Hepatocyte (in vitro differentiated cells): ENCODE results near the gene CNOT6. TPM values are rescaled to one million over a fixed set of nuclear protein-coding genes. Genes with fewer than 3 reads are reported as not detected.
"Not testable (repeated sequence)": the region's sequence is repeated elsewhere in the genome, so short reads cannot be mapped to it uniquely, and the experiment has no call there.

Experiments used
- DNase-seq: peaks from one replicate; pipeline ENCODE4 v3.0.0-alpha.2; 2016; ENCODE audit warnings: low spot score
- H2AFZ ChIP-seq: fragments of 200-600 bp; sonication (generic); 2 replicates; pipeline ENCODE4 v1.6.0; 2016; ENCODE audit warnings: antibody characterized with exemption, mild to moderate bottlenecking
- H3K27ac ChIP-seq: fragments of 200-600 bp; sonication (generic); 2 replicates; pipeline ENCODE4 v1.5.1; 2016; ENCODE audit warnings: mild to moderate bottlenecking
- H3K27me3 ChIP-seq: fragments of 200-600 bp; sonication (generic); 2 replicates; pipeline ENCODE4 v1.6.1; 2016
- H3K36me3 ChIP-seq: fragments of 200-600 bp; sonication (generic); replicated peaks from 2 replicates; pipeline ENCODE4 v1.5.1; 2016; ENCODE audit warnings: low read depth; ENCODE audit not compliant: insufficient read depth
- H3K4me1 ChIP-seq: fragments of 200-600 bp; sonication (generic); 2 replicates; pipeline ENCODE4 v1.5.1; 2016; ENCODE audit warnings: mild to moderate bottlenecking, moderate library complexity; ENCODE audit not compliant: insufficient read depth
- H3K4me2 ChIP-seq: fragments of 200-600 bp; sonication (generic); 2 replicates; pipeline ENCODE4 v1.6.0; 2016
- H3K4me3 ChIP-seq: fragments of 200-600 bp; sonication (generic); 2 replicates; pipeline ENCODE4 v1.5.1; 2016; ENCODE audit warnings: mild to moderate bottlenecking
- H3K79me2 ChIP-seq: fragments of 200-600 bp; sonication (generic); 2 replicates; pipeline ENCODE4 v1.6.0; 2017; ENCODE audit warnings: mild to moderate bottlenecking
- H3K9me2 ChIP-seq: fragments of 200-600 bp; sonication (generic); replicated peaks from 2 replicates; pipeline ENCODE4 v1.6.0; 2017; ENCODE audit warnings: mild to moderate bottlenecking; ENCODE audit not compliant: insufficient read depth
- H3K9me3 ChIP-seq: fragments of 200-600 bp; sonication (generic); 2 replicates; pipeline ENCODE4 v1.5.1; 2016; ENCODE audit warnings: low read depth, mild to moderate bottlenecking
- H4K20me1 ChIP-seq: fragments of 200-600 bp; sonication (generic); 2 replicates; pipeline ENCODE4 v1.6.0; 2016; ENCODE audit warnings: mild to moderate bottlenecking; ENCODE audit not compliant: insufficient read depth, poor library complexity, severe bottlenecking
- EZH2 ChIP-seq: fragments of 200-600 bp; sonication (generic); IDR thresholded peaks from 2 replicates; pipeline ENCODE4 v1.6.1; 2016; ENCODE audit warnings: antibody characterized with exemption, mild to moderate bottlenecking, borderline replicate concordance
- EZH2phosphoT487 ChIP-seq: fragments of 200-600 bp; sonication (generic); IDR thresholded peaks from one replicate; pipeline ENCODE4 v1.6.1; 2018; ENCODE audit warnings: antibody characterized with exemption, mild to moderate bottlenecking, low read depth, moderate library complexity; ENCODE audit not compliant: unreplicated experiment, severe bottlenecking
- WGBS: methylation state at CpG from one replicate; pipeline ENCODE4 v1.1.6; 2016; ENCODE audit warnings: low lambda C conversion rate; ENCODE audit errors: missing lambda C conversion rate; 5-methylcytosine and 5-hydroxymethylcytosine counted together
- polyA plus RNA-seq: library from polyadenylated mRNA; unstranded; fragments of >200 nt; fragmentation: Nextera tagmentation; extraction: Ambion mirVana; gene quantifications from 2 replicates; pipeline ENCODE4 v1.2.1, GENCODE V29; 2016
- total RNA-seq: library from RNA; depleted of rRNA; stranded (reverse); fragments of >200 nt; gene quantifications from 2 replicates; pipeline ENCODE4 v1.2.3, GENCODE V29; 2014
- TF ChIP-seq, protein P1 (sequence below): fragments of 200-600 bp; sonication (generic); IDR thresholded peaks from 2 replicates; pipeline ENCODE4 v1.5.1; 2016; ENCODE audit warnings: antibody characterized with exemption, mild to moderate bottlenecking; ENCODE audit not compliant: poor library complexity

The CNOT6 gene
- total and polyA plus RNA-seq, 2 experiments from 2014 or later = 12.0 to 24.1 TPM

DNA sequence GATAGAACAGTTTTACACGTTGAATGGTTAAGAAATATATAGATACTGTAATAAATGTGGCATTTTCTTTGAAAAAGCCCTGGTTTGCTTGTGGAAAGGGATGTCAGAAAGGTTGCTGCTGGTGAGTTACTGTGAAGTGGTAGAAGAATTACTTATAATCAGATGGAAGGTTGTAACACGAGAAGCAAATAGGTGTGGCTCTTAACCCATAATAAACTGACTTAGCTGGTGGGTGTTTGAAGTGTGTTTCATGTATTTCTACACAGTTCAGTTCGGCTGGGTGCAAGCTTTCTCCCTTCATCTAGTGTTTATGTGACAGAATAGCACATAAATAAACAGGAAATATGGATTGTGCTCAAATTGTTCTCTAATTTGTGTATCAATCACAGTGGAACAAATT lies 5.5 kb downstream of the CNOT6 start:
- Histone ChIP-seq H3K36me3 (no peaks in the 10 kb centered on the region), H3K9me2 (no peaks in the 10 kb centered on the region), H2AFZ (no peak overlapping the region), H3K4me1 (peaks cover 19% of the 10 kb centered on the region), H3K4me2 (peak overlapping the region; percentile 21), H3K9me3 (no peaks in the 10 kb centered on the region), H3K27ac (no peak overlapping the region), H3K79me2 (peaks cover 99% of the 10 kb centered on the region), H3K27me3 (no peaks in the 10 kb centered on the region), H3K4me3 (no peak overlapping the region), H4K20me1 (peaks cover 97% of the 10 kb centered on the region)
- 58% methylated on average over 3 of the region's 3 CpGs for WGBS
- TF ChIP-seq EZH2 = no peak
- TF ChIP-seq, protein P1, sequence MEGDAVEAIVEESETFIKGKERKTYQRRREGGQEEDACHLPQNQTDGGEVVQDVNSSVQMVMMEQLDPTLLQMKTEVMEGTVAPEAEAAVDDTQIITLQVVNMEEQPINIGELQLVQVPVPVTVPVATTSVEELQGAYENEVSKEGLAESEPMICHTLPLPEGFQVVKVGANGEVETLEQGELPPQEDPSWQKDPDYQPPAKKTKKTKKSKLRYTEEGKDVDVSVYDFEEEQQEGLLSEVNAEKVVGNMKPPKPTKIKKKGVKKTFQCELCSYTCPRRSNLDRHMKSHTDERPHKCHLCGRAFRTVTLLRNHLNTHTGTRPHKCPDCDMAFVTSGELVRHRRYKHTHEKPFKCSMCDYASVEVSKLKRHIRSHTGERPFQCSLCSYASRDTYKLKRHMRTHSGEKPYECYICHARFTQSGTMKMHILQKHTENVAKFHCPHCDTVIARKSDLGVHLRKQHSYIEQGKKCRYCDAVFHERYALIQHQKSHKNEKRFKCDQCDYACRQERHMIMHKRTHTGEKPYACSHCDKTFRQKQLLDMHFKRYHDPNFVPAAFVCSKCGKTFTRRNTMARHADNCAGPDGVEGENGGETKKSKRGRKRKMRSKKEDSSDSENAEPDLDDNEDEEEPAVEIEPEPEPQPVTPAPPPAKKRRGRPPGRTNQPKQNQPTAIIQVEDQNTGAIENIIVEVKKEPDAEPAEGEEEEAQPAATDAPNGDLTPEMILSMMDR = no peak
- DNase-seq = peak; percentile 17

DNA sequence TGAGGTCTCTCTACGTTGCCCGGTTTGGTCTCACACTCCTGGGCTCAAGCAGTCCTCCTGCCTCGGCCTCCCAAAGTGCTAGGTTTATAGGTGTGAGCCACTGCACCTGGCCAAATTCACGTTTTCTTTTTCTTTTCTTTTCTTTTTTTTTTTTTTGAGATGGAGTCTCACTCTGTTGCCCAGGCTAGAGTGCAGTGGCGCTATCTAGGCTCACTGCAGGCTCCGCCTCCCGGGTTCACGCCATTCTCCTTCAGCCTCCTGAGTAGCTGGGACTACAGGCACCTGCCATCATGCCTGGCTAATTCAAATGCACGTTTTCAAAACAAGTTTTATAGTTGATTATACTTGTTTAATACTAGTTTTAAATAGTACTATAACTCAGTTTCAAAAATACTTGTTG lies 6.1 kb downstream of the CNOT6 start:
- 96% methylated on average over 9 of the region's 9 CpGs for WGBS
- H3K9me2 ChIP-seq, H3K4me3 ChIP-seq, DNase-seq, H3K36me3 ChIP-seq, H3K27me3 ChIP-seq, H3K9me3 ChIP-seq, H2AFZ ChIP-seq, H3K27ac ChIP-seq: not testable (repeated sequence)
- peak overlapping the region; percentile 19 for H3K4me2 ChIP-seq
- peaks cover 91% of the 10 kb centered on the region for H4K20me1 ChIP-seq
- peaks cover 100% of the 10 kb centered on the region for H3K79me2 ChIP-seq
- peaks cover 19% of the 10 kb centered on the region for H3K4me1 ChIP-seq

DNA sequence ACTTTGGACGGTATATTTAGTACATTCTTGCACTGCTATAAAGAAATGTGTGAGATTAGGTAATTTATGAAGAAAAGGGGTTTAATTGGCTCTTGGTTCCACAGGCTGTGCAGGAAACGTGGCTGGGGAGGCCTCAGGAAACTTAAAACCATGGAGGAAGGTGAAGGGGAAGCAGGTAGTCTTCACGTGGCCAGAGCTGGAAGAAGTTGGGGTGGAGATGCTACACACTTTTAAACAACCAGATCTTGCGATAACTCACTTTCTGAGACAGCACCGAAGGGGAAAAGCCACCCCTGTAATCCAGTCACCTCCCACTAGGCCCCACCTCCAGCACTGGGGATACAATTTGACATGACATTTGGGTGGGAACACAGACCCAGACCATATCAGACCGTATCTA lies 13.5 kb downstream of the CNOT6 start:
- H3K9me3 ChIP-seq = no peaks in the 10 kb centered on the region
- TF ChIP-seq EZH2 = no peak
- peaks cover 100% of the 10 kb centered on the region for H3K79me2 ChIP-seq
- H3K36me3 ChIP-seq = no peaks in the 10 kb centered on the region
- peaks cover 84% of the 10 kb centered on the region for H4K20me1 ChIP-seq
- no peak overlapping the region for H2AFZ ChIP-seq
- H3K4me2 ChIP-seq = no peak overlapping the region
- H3K27me3 ChIP-seq = no peaks in the 10 kb centered on the region
- H3K27ac ChIP-seq = no peak overlapping the region
- H3K9me2 ChIP-seq = no peaks in the 10 kb centered on the region
- no peak for DNase-seq
- H3K4me3 ChIP-seq = no peak overlapping the region
- H3K4me1 ChIP-seq = no peaks in the 10 kb centered on the region
- WGBS = 91% methylated on average over 6 of the region's 6 CpGs

DNA sequence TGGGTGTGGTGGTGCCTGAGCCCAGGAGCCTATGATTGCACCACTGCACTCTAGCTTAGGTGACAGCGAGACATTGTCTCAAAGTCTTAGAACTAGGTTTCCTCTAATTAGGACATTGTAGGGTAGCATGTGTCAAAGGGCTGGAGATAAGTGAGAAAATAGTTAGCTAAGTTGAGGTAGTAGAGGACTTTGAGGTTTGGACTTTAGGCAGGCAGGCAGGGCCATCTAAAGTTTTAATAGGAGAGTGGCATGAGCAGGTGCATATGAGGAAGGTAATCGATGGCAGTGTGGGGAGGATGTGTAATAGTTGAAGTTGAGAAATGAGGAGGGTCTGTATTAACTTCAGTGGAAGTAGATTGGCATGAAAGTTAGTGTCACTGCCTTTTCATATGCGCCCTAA lies 21.1 kb downstream of the CNOT6 start:
- Histone ChIP-seq H3K9me3 (no peaks in the 10 kb centered on the region), H3K27ac (no peak overlapping the region)
- DNase-seq = no peak

GRCh38 chr5:180515974-180516373 lies 21.8 kb downstream of the CNOT6 start:
- not testable (repeated sequence) for H3K9me3 ChIP-seq, H3K4me1 ChIP-seq, DNase-seq, H3K4me2 ChIP-seq, H3K27ac ChIP-seq, H3K9me2 ChIP-seq, H3K27me3 ChIP-seq, H2AFZ ChIP-seq, H3K36me3 ChIP-seq, H3K4me3 ChIP-seq
- WGBS = 94% methylated on average over 7 of the region's 7 CpGs
- H3K79me2 ChIP-seq = peaks cover 100% of the 10 kb centered on the region
- H4K20me1 ChIP-seq = peaks cover 68% of the 10 kb centered on the region

More for the DNA sequence above, 21.1 kb downstream of the CNOT6 start:
- no peak overlapping the region for H3K4me3 ChIP-seq
- no peak overlapping the region for H3K4me2 ChIP-seq
- 97% methylated on average over 3 of the region's 3 CpGs for WGBS
- TF ChIP-seq EZH2phosphoT487 (no peak), EZH2 (no peak)
- TF ChIP-seq, protein P1 = no peak
- H4K20me1 ChIP-seq = peaks cover 74% of the 10 kb centered on the region
- H2AFZ ChIP-seq = no peak overlapping the region
- H3K36me3 ChIP-seq = no peaks in the 10 kb centered on the region
- H3K9me2 ChIP-seq = no peaks in the 10 kb centered on the region
- no peaks in the 10 kb centered on the region for H3K27me3 ChIP-seq
- no peaks in the 10 kb centered on the region for H3K4me1 ChIP-seq
- H3K79me2 ChIP-seq = peaks cover 100% of the 10 kb centered on the region
